ENCODE data around the gene ANKRD31. TPM values are rescaled to one million over a fixed set of nuclear protein-coding genes. Genes with fewer than 3 reads are reported as not detected.

ANKRD31 gene
- total RNA-seq (2022) (1.5 and 1.7 TPM in 2 replicates), Bru-seq, nascent RNA (percentile 50 among the genes with signal in this experiment), BruChase-seq, experiment 1, labeled RNA remaining after a 6-hour chase (percentile 30 among the genes with signal in this experiment), BruChase-seq, experiment 2, labeled RNA remaining after a 2-hour chase (percentile 39 among the genes with signal in this experiment)
- long read RNA-seq, partial matches to known transcripts: 0 of 3 reads
- long read RNA-seq, other reads (novel, unspliced or antisense): 3 of 3 reads

- TSS peak; percentile 94 for BruUV-seq (replicated peaks)
- peaks cover 30% of the 10 kb centered on the region for H3K4me1 Mint-ChIP-seq (ENCODE audit: low read depth, unreplicated experiment)
- H3K27me3 Mint-ChIP-seq (ENCODE audit: unreplicated experiment): no peaks in the 10 kb centered on the region
- H3K27ac Mint-ChIP-seq (ENCODE audit: unreplicated experiment): peak within 1 kb of the TSS; percentile 81
- H3K36me3 Mint-ChIP-seq (ENCODE audit: insufficient read depth, unreplicated experiment): peaks cover 16% of the 10 kb centered on the region
- CTCF ChIA-PET: interaction anchor here (0.5 to 2.9 kb wide), 16 partner anchors 18 to 302 kb away, joined by 3 to 18 read pairs (median 4); partner anchors contain the start of gene HMGCR
- peak; percentile 85 for TF ChIP-seq CTCF (IDR thresholded peaks at IDR 0.05; ENCODE audit: unreplicated experiment)
- H3K9me3 Mint-ChIP-seq (ENCODE audit: low read depth, unreplicated experiment): no peaks in the 10 kb centered on the region
- DNase-seq: peak; percentile 94
- intact Hi-C loops (cut with micrococcal nuclease; ENCODE audit: unreplicated experiment): loop anchor here (2.0 to 10.0 kb wide), 4 partner anchors 28 to 302 kb away; partner anchors contain the start of genes GCNT4 and HMGCR
- H3K4me3 Mint-ChIP-seq (ENCODE audit: low read depth, unreplicated experiment): peak within 1 kb of the TSS; percentile 69
These were observed at the start of gene ANKRD31 for GRCh38 chr5:75236322-75237316. TSS of gene ANKRD31 (minus strand) at chr5:75236878. CDS start at chr5:75236686, 192 bp downstream.

GRCh38 chr5:75286211-75286773, 49.6 kb upstream of the ANKRD31 start:
- Mint-ChIP-seq H3K36me3 (ENCODE audit: insufficient read depth, unreplicated experiment) (no peaks in the 10 kb centered on the region), H3K27me3 (ENCODE audit: unreplicated experiment) (peaks cover 17% of the 10 kb centered on the region), H3K9me3 (ENCODE audit: low read depth, unreplicated experiment) (peaks cover 2% of the 10 kb centered on the region), H3K4me1 (ENCODE audit: low read depth, unreplicated experiment) (no peaks in the 10 kb centered on the region), H3K27ac (ENCODE audit: unreplicated experiment) (no peak overlapping the region), H3K4me3 (ENCODE audit: low read depth, unreplicated experiment) (no peak overlapping the region)
- TF ChIP-seq CTCF (IDR thresholded peaks at IDR 0.05; ENCODE audit: unreplicated experiment): no peak
- no peak for DNase-seq
- CTCF ChIA-PET: no interaction called here
- BruUV-seq (replicated peaks): no TSS peak
- intact Hi-C loops (cut with micrococcal nuclease; ENCODE audit: unreplicated experiment): no loop called here

GRCh38 chr5:75282581-75282980, 45.9 kb upstream of the ANKRD31 start:
- Mint-ChIP-seq H3K4me3 (ENCODE audit: low read depth, unreplicated experiment) (no peak overlapping the region), H3K4me1 (ENCODE audit: low read depth, unreplicated experiment) (no peaks in the 10 kb centered on the region), H3K27me3 (ENCODE audit: unreplicated experiment) (no peaks in the 10 kb centered on the region), H3K27ac (ENCODE audit: unreplicated experiment) (no peak overlapping the region), H3K9me3 (ENCODE audit: low read depth, unreplicated experiment) (no peaks in the 10 kb centered on the region), H3K36me3 (ENCODE audit: insufficient read depth, unreplicated experiment) (no peaks in the 10 kb centered on the region)
- no peak for DNase-seq
- CTCF ChIA-PET: no interaction called here
- BruUV-seq (replicated peaks): no TSS peak
- no peak for TF ChIP-seq CTCF (IDR thresholded peaks at IDR 0.05; ENCODE audit: unreplicated experiment)
- intact Hi-C loops (cut with micrococcal nuclease; ENCODE audit: unreplicated experiment): no loop called here

- Mint-ChIP-seq H3K4me3 (ENCODE audit: low read depth, unreplicated experiment) (no peak overlapping the region), H3K27me3 (ENCODE audit: unreplicated experiment) (no peaks in the 10 kb centered on the region), H3K4me1 (ENCODE audit: low read depth, unreplicated experiment) (peaks cover 2% of the 10 kb centered on the region), H3K27ac (ENCODE audit: unreplicated experiment) (no peak overlapping the region), H3K9me3 (ENCODE audit: low read depth, unreplicated experiment) (no peaks in the 10 kb centered on the region), H3K36me3 (ENCODE audit: insufficient read depth, unreplicated experiment) (no peaks in the 10 kb centered on the region)
- no peak for TF ChIP-seq CTCF (IDR thresholded peaks at IDR 0.05; ENCODE audit: unreplicated experiment)
- no peak for DNase-seq
- intact Hi-C loops (cut with micrococcal nuclease; ENCODE audit: unreplicated experiment): no loop called here
- CTCF ChIA-PET: no interaction called here
- no TSS peak for BruUV-seq (replicated peaks)
These were observed 45.2 kb upstream of the ANKRD31 start for GRCh38 chr5:75281716-75282465.

Data from Calu3 (cell line).